ENCODE measurements around the gene ABLIM2. TPM values are rescaled to one million over a fixed set of nuclear protein-coding genes. Genes with fewer than 3 reads are reported as not detected.

Gene ABLIM2
- total and polyA plus RNA-seq, 2 of the 8 experiments (the other 6 are each of a cell fraction or from before 2014, with no cell fraction given), result 2.8 to 3.0 TPM

GRCh38 chr4:8152865-8153257 is 5.8 kb downstream of the ABLIM2 start:
- Histone ChIP-seq H2AK5ac (ENCODE audit: low read depth, low read length) (no peak overlapping the region), H3K27me3 (replicated peaks in 1 of 4; ENCODE audit: control insufficient read depth in 3 of 4, extremely low read depth in 1 of 4, insufficient read depth in 3 of 4, low read length in 3 of 4) (peaks cover 1 to 17% (median 14%) of the 10 kb centered on the region in 4 experiments), H4K8ac (ENCODE audit: extremely low read depth, insufficient read depth, low read length) (no peak overlapping the region), H3K79me2 (ENCODE audit: control insufficient read depth in 1 of 2, insufficient read depth in 2 of 2, low read length in 2 of 2) (no peaks in the 10 kb centered on the region), H3K23me2 (ENCODE audit: low read depth, low read length) (peaks cover 4% of the 10 kb centered on the region; the same call in 1 of the 2 replicates), H3K9ac (replicated peaks in 1 of 4; ENCODE audit: extremely low read depth in 1 of 4, low read depth in 3 of 4, low read length in 3 of 4) (no peak overlapping the region), H3K79me1 (ENCODE audit: low read depth, low read length) (no peaks in the 10 kb centered on the region), H2BK12ac (ENCODE audit: low read depth, low read length) (no peak overlapping the region), H3K9me3 (ENCODE audit: insufficient read depth in 2 of 2, low read depth in 1 of 2, low read length in 1 of 2) (no peaks in the 10 kb centered on the region), H4K91ac (replicated peaks; ENCODE audit: insufficient read length, low read length) (no peak overlapping the region), H3K14ac (ENCODE audit: insufficient read length) (no peak overlapping the region), H3K27ac (ENCODE audit: low read depth, low read length) (no peak overlapping the region), H2BK20ac (ENCODE audit: low read length) (no peak overlapping the region), H3K4ac (replicated peaks; ENCODE audit: insufficient read length, low read depth, low read length) (no peak overlapping the region), H2BK120ac (replicated peaks; ENCODE audit: low read depth, low read length) (no peak overlapping the region), H3K56ac (replicated peaks; ENCODE audit: insufficient read length, low read depth, low read length) (no peak overlapping the region), H2BK15ac (ENCODE audit: low read length) (no peak overlapping the region), H3K36me3 (ENCODE audit: control insufficient read depth in 2 of 4, insufficient read depth in 4 of 4, low read length in 3 of 4) (no peaks in the 10 kb centered on the region; a peak in 1 of 8 replicates), H3K4me3 (ENCODE audit: extremely low read depth in 1 of 4, insufficient read depth in 2 of 4, low read depth in 3 of 4, low read length in 4 of 4) (no peak overlapping the region), H2BK5ac (ENCODE audit: low read depth, low read length) (no peak overlapping the region), H3K18ac (ENCODE audit: extremely low read depth, low read length) (no peak overlapping the region), H3K4me2 (ENCODE audit: insufficient read depth in 1 of 2, low read depth in 2 of 2, low read length in 2 of 2) (no peak overlapping the region), H4K20me1 (replicated peaks in 1 of 2; ENCODE audit: control insufficient read depth in 1 of 2, insufficient read depth in 2 of 2, low read length in 2 of 2) (peaks cover 3 to 7% of the 10 kb centered on the region in 2 experiments), H2AFZ (ENCODE audit: low read length) (no peak overlapping the region), H4K5ac (ENCODE audit: insufficient read length, low read depth, low read length) (no peak overlapping the region), H3K4me1 (replicated peaks in 1 of 4; ENCODE audit: control insufficient read depth in 3 of 4, insufficient read depth in 4 of 4, low read length in 3 of 4) (peaks cover 0 to 2% (median 1%) of the 10 kb centered on the region in 4 experiments; a peak in 3 of 7 replicates), H3K23ac (ENCODE audit: insufficient read length) (no peak overlapping the region)
- TF ChIP-seq RNF2 (IDR thresholded peaks at IDR 0.05; ENCODE audit: borderline replicate concordance, low read depth, low read length, missing control alignments, poor library complexity, severe bottlenecking) (no peak), JUN (IDR thresholded peaks at IDR 0.05; ENCODE audit: low read depth, low read length) (no peak), KDM1A (IDR thresholded peaks at IDR 0.05; ENCODE audit: borderline replicate concordance, low read length) (no peak), KDM5A (IDR thresholded peaks at IDR 0.05; ENCODE audit: low read length) (no peak)
- ChIA-PET CTCF (ENCODE audit: partially characterized antibody) (interaction anchor here (1.0 to 1.3 kb wide), 2 partner anchors 12 to 24 kb away, joined by 3 to 4 read pairs; no protein-coding TSS in a partner anchor), POLR2A (ENCODE audit: partially characterized antibody) (no interaction called here)
- WGBS, 2 experiments (ENCODE audit: extremely low coverage in 1 of 2, insufficient coverage in 1 of 2, insufficient read length in 1 of 2, insufficient replicate concordance in 2 of 2, low coverage in 1 of 2, low lambda C conversion rate in 2 of 2, missing lambda C conversion rate in 1 of 2), result 75% methylated on average over 6 of the region's 6 CpGs; no CpG with 5 or more reads in 1 of the 2 experiments
- no peak for FAIRE-seq
- no peak for DNase-seq (ENCODE audit: low read depth in 1 of 2, low spot score in 2 of 2)

Measured in H1 (cell line).